Caco-2 (cell line): ENCODE measurements around the gene SPEM3. TPM values are rescaled to one million over a fixed set of nuclear protein-coding genes. Genes with fewer than 3 reads are reported as not detected.
"Not testable (repeated sequence)": the region's sequence is repeated elsewhere in the genome, so short reads cannot be mapped to it uniquely, and the experiment has no call there.

ENCODE experiments used
- BruUV-seq: library from RNA; stranded (reverse); fragments of 400-500 nt; replicated peaks from 2 replicates; lab custom pipeline; 2021; lab: Mats Ljungman, UMichigan
- CTCF ChIA-PET: fragments of 300-600 bp; sonication (Branson Sonifier 250); formaldehyde crosslinking; loops from one replicate; lab custom pipeline; 2022; ENCODE audit warnings: antibody characterized with exemption; lab: Charles Lee
- POLR2A ChIA-PET: fragments of 300-600 bp; sonication (Branson Sonifier 250); formaldehyde crosslinking; loops from one replicate; lab custom pipeline; 2022; ENCODE audit warnings: antibody characterized with exemption; lab: Charles Lee
- DNase-seq, 2 experiments: peaks; one replicate each; pipeline versions ENCODE4 v3.0.0 to v3.0.0-alpha.2; 2020 to 2022
- H3K27me3 ChIP-seq: replicated peaks from 2 replicates; pipeline ENCODE4 v1.6.0; 2011; ENCODE audit warnings: low read length; ENCODE audit not compliant: control insufficient read depth, insufficient read depth
- H3K36me3 ChIP-seq: 2 replicates; pipeline ENCODE4 v1.5.1; 2011; ENCODE audit warnings: low read length; ENCODE audit not compliant: control insufficient read depth, insufficient read depth
- H3K4me1 ChIP-seq: fragments of 250-450 bp; sonication (Bioruptor Pico); 2 replicates; pipeline ENCODE4 v1.5.1; 2020; ENCODE audit warnings: mild to moderate bottlenecking
- H3K4me3 ChIP-seq: 2 replicates; pipeline ENCODE4 v1.5.1; 2011; ENCODE audit warnings: low read depth, mild to moderate bottlenecking, control low read depth, low read length
- H3K9me3 ChIP-seq: fragments of 250-450 bp; sonication (Bioruptor Pico); 2 replicates; pipeline ENCODE4 v1.5.1; 2020; ENCODE audit warnings: mild to moderate bottlenecking, moderate library complexity
- H3K27ac Mint-ChIP-seq: one replicate; pipeline ENCODE4 v1.8.0; 2022; ENCODE audit warnings: mixed read lengths; ENCODE audit not compliant: unreplicated experiment
- H3K27me3 Mint-ChIP-seq: one replicate; pipeline ENCODE4 v1.8.0; 2022; ENCODE audit warnings: mixed read lengths; ENCODE audit not compliant: insufficient read depth, unreplicated experiment
- H3K36me3 Mint-ChIP-seq: one replicate; pipeline ENCODE4 v1.8.0; 2022; ENCODE audit warnings: mild to moderate bottlenecking, mixed read lengths; ENCODE audit not compliant: insufficient read depth, unreplicated experiment
- H3K4me1 Mint-ChIP-seq: one replicate; pipeline ENCODE4 v1.8.0; 2022; ENCODE audit warnings: low read depth, mixed read lengths; ENCODE audit not compliant: unreplicated experiment
- H3K4me3 Mint-ChIP-seq: one replicate; pipeline ENCODE4 v1.8.0; 2022; ENCODE audit warnings: mild to moderate bottlenecking, moderate library complexity, mixed read lengths; ENCODE audit not compliant: unreplicated experiment
- H3K9me3 Mint-ChIP-seq: one replicate; pipeline ENCODE4 v1.8.0; 2022; ENCODE audit warnings: mixed read lengths; ENCODE audit not compliant: unreplicated experiment
- CTCF ChIP-seq, 2 experiments: fragments of 200-600 bp in 1 of 2; IDR thresholded peaks; 1 replicate in 1 of 2; 2 replicates in 1 of 2; pipeline versions ENCODE4 v1.5.1 to v1.8.0; 2011 to 2022; ENCODE audit warnings: antibody characterized with exemption in 1 of 2, control low read depth in 1 of 2, inconsistent platforms in 1 of 2, low read depth in 1 of 2, low read length in 1 of 2, mild to moderate bottlenecking in 1 of 2, moderate library complexity in 1 of 2; ENCODE audit not compliant: insufficient read depth in 1 of 2, severe bottlenecking in 1 of 2, unreplicated experiment in 1 of 2
- intact Hi-C: fragments of 100-400 bp; cut with micrococcal nuclease; formaldehyde crosslinking; loops from one replicate; pipeline ENCODE4 v1.10.0; 2022; ENCODE audit not compliant: unreplicated experiment
- total RNA-seq: library from RNA; stranded (reverse); gene quantifications from 2 replicates; pipeline ENCODE4 v1.2.3, GENCODE V29; 2022

The SPEM3 gene
- total RNA-seq, 1 experiment from 2014 or later, result not detected

- POLR2A ChIA-PET, result no interaction called here
- BruUV-seq, result no TSS peak
Observed at GRCh38 chr17:7468290-7468689, 39.6 kb downstream of the SPEM3 start.

GRCh38 chr17:7468804-7469389, 40.2 kb downstream of the SPEM3 start:
- no TSS peak for BruUV-seq
- H3K36me3 Mint-ChIP-seq, result peaks cover 13% of the 10 kb centered on the region
- Histone ChIP-seq H3K9me3 (no peaks in the 10 kb centered on the region), H3K4me3 (no peak overlapping the region), H3K4me1 (no peaks in the 10 kb centered on the region), H3K36me3 (no peaks in the 10 kb centered on the region), H3K27me3 (no peaks in the 10 kb centered on the region)
- no peaks in the 10 kb centered on the region for H3K27me3 Mint-ChIP-seq
- H3K9me3 Mint-ChIP-seq, result no peaks in the 10 kb centered on the region
- H3K27ac Mint-ChIP-seq, result no peak overlapping the region
- TF ChIP-seq CTCF (IDR thresholded peaks at IDR 0.05; ENCODE audit: insufficient read depth in 1 of 2, low read depth in 1 of 2, low read length in 1 of 2, severe bottlenecking in 1 of 2, unreplicated experiment in 1 of 2), result no peak
- POLR2A ChIA-PET, result no interaction called here
- CTCF ChIA-PET, result no interaction called here
- no peaks in the 10 kb centered on the region for H3K4me1 Mint-ChIP-seq
- intact Hi-C loops, result no loop called here
- no peak overlapping the region for H3K4me3 Mint-ChIP-seq
- no peak for DNase-seq

More at GRCh38 chr17:7468290-7468689, 39.6 kb downstream of the SPEM3 start:
- CTCF ChIA-PET, result no interaction called here
- no peaks in the 10 kb centered on the region for H3K9me3 ChIP-seq
- Mint-ChIP-seq H3K9me3 (no peaks in the 10 kb centered on the region), H3K36me3 (peaks cover 19% of the 10 kb centered on the region), H3K4me1 (no peaks in the 10 kb centered on the region), H3K27me3 (no peaks in the 10 kb centered on the region), H3K27ac (no peak overlapping the region), H3K4me3 (no peak overlapping the region)
- intact Hi-C loops, result no loop called here
- H3K27me3 ChIP-seq, result no peaks in the 10 kb centered on the region
- H3K4me1 ChIP-seq, result no peaks in the 10 kb centered on the region
- no peaks in the 10 kb centered on the region for H3K36me3 ChIP-seq
- no peak for DNase-seq
- H3K4me3 ChIP-seq, result no peak overlapping the region
- TF ChIP-seq CTCF (IDR thresholded peaks at IDR 0.05; ENCODE audit: insufficient read depth in 1 of 2, low read depth in 1 of 2, low read length in 1 of 2, severe bottlenecking in 1 of 2, unreplicated experiment in 1 of 2), result no peak

GRCh38 chr17:7469843-7470242, 41.2 kb downstream of the SPEM3 start:
- H3K27me3 ChIP-seq, CTCF ChIA-PET, H3K4me3 ChIP-seq, H3K9me3 Mint-ChIP-seq, POLR2A ChIA-PET, intact Hi-C loops, H3K27ac Mint-ChIP-seq, DNase-seq, H3K9me3 ChIP-seq, H3K4me3 Mint-ChIP-seq, H3K36me3 ChIP-seq, H3K27me3 Mint-ChIP-seq, H3K4me1 Mint-ChIP-seq, H3K4me1 ChIP-seq, BruUV-seq: not testable (repeated sequence)
- peaks cover 13% of the 10 kb centered on the region for H3K36me3 Mint-ChIP-seq

- intact Hi-C loops, BruUV-seq, H3K27me3 Mint-ChIP-seq, H3K27ac Mint-ChIP-seq, H3K4me3 ChIP-seq, DNase-seq, POLR2A ChIA-PET, CTCF ChIA-PET, H3K4me1 Mint-ChIP-seq, H3K36me3 ChIP-seq, H3K9me3 ChIP-seq, H3K9me3 Mint-ChIP-seq, H3K4me3 Mint-ChIP-seq, H3K27me3 ChIP-seq, H3K4me1 ChIP-seq: not testable (repeated sequence)
- peaks cover 13% of the 10 kb centered on the region for H3K36me3 Mint-ChIP-seq
Observed at GRCh38 chr17:7470457-7470973, 41.9 kb downstream of the SPEM3 start.
